Stomach (tissue), 9 donors: Measurements from ENCODE around the gene CSF2RB. TPM values are rescaled to one million over a fixed set of nuclear protein-coding genes. Genes with fewer than 3 reads are reported as not detected.

ENCODE experiments used
- DNase-seq, 2 donors: peaks; one replicate each; pipeline versions ENCODE4 v3.0.0 to v3.0.0-alpha.2; 2013 to 2019
- H3K27ac ChIP-seq, 5 donors: fragments of 200-600 bp in 4 of 5; sonication (generic) in 4 of 5; one replicate each; pipeline ENCODE4 v1.5.1; 2013 to 2019; ENCODE audit warnings: mild to moderate bottlenecking in 1 of 5, moderate library complexity in 1 of 5
- H3K27me3 ChIP-seq, 3 donors: fragments of 200-600 bp; sonication (generic); one replicate each; pipeline ENCODE4 v1.5.1; 2017 to 2019; ENCODE audit warnings: mixed run types in 1 of 3
- H3K36me3 ChIP-seq, 4 donors: fragments of 200-600 bp; sonication (generic); 1 replicate in 3 of 4; 2 replicates in 1 of 4; pipeline ENCODE4 v1.5.1; 2016 to 2019
- H3K4me1 ChIP-seq, 4 donors: fragments of 200-600 bp; sonication (generic); one replicate each; pipeline ENCODE4 v1.5.1; 2016 to 2019
- H3K4me3 ChIP-seq, 4 donors: fragments of 200-600 bp; sonication (generic) in 3 of 4; one replicate each; pipeline ENCODE4 v1.5.1; 2016 to 2019; ENCODE audit warnings: mild to moderate bottlenecking in 1 of 4
- H3K9me3 ChIP-seq, 4 donors: fragments of 200-600 bp; sonication (generic); one replicate each; pipeline ENCODE4 v1.5.1; 2016 to 2019
- EP300 ChIP-seq: sonication (generic); formaldehyde crosslinking; IDR thresholded peaks from one replicate; pipeline ENCODE4 v1.6.1; 2017; ENCODE audit warnings: antibody characterized with exemption
- POLR2A ChIP-seq, 4 donors: fragments of 450-650 bp; IDR thresholded peaks; one replicate each; pipeline ENCODE4 v1.6.1; 2016; ENCODE audit warnings: antibody characterized with exemption in 4 of 4, control low read depth in 2 of 4, mild to moderate bottlenecking in 1 of 4, moderate library complexity in 1 of 4
- POLR2AphosphoS5 ChIP-seq, 3 donors: sonication (generic); formaldehyde crosslinking; IDR thresholded peaks; one replicate each; pipeline ENCODE4 v1.6.1; 2016; ENCODE audit warnings: antibody characterized with exemption in 3 of 3
- whole genome bisulfite sequencing, 5 donors: extraction: QIAGEN DNeasy Blood & Tissue Kit in 3 of 5; methylation state at CpG; one replicate each; pipeline versions ENCODE4 v1.1.5 to v1.1.7; 2013 to 2018; 5-methylcytosine and 5-hydroxymethylcytosine counted together
- intact Hi-C: fragments of 100-400 bp; cut with DNase I; formaldehyde crosslinking; loops from one replicate; pipeline ENCODE4 v1.15.1; 2023; ENCODE audit warnings: low total_unique reads
- polyA plus RNA-seq, 3 donors: library from polyadenylated mRNA; stranded (reverse); fragments of 200-250 nt; gene quantifications; one replicate each; pipeline ENCODE4 v1.2.3, GENCODE V29; 2013
- total RNA-seq, 5 donors: library from RNA; depleted of rRNA; stranded (reverse); fragments of >200 nt; gene quantifications; one replicate each; pipeline versions ENCODE4 v1.1.0 to v1.2.3, GENCODE V29; 2014 to 2016
- TF ChIP-seq, protein P1 (sequence below), 7 experiments: fragments of 450-650 bp in 4 of 7; fragments of 200-600 bp in 3 of 7; sonication (generic) in 3 of 7; IDR thresholded peaks; one replicate each; pipeline ENCODE4 v1.5.1; 2016 to 2019; ENCODE audit warnings: antibody characterized with exemption in 7 of 7, control low read depth in 2 of 7, mild to moderate bottlenecking in 1 of 7
- donor health status: healthy with polysubstance abuse.
- donor health status: Bipolar disorder and iron deficiency.
- donor health status: healthy.

The CSF2RB gene
- total and polyA plus RNA-seq, 8 donors = 0.92 to 11.9 (median 1.9) TPM

DNA sequence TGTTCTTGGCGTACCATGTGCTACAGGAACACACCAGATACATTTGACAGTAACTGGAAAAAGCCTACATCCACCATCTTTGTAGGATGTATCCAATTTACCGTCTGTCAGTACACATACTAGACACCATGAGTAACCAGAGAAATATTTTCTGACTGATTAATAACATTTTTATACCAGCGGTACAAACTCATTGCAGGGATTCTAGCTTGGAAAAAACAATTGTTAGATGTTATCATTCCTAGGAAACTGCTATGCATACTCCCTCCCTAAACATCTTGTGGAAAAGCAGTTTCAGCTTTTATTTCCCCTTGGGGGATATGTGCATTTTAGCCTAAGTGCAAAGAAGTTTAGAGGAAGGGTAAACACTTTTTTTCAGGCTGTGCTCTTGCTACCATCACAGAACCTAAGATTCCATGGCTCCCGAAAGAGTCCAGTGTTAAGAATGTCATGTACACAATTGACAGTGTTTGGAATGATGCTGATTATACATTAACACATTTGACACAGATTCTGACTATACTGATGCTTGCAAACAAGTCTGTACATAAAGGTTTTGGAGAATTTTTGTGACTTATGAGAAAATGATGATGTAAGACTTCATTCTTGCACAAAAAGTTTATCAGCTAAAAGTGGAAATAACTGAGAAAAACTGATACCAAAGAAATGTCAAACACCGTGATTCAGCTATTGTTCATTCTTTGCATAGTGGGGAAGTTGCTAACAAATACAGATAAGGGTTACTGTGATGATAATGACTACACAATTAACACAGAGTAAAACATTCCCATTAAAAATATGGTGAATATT is 28.9 kb upstream of the CSF2RB start:
- peaks cover 0 to 18% (median 0%) of the 10 kb centered on the region in 3 donors for H3K27me3 ChIP-seq
- H3K9me3 ChIP-seq = peaks cover 6 to 27% (median 12%) of the 10 kb centered on the region in 4 donors
- no peak overlapping the region for H3K27ac ChIP-seq
- no peak overlapping the region for H3K4me3 ChIP-seq
- peaks cover 0 to 10% (median 0%) of the 10 kb centered on the region in 4 donors for H3K4me1 ChIP-seq
- 56 to 62% (median 58%) methylated on average over 5 of the region's 5 CpGs for WGBS, 5 donors
- TF ChIP-seq POLR2A (IDR thresholded peaks at IDR 0.05) (no peak), POLR2AphosphoS5 (IDR thresholded peaks at IDR 0.05) (no peak), EP300 (no peak)
- TF ChIP-seq, protein P1, sequence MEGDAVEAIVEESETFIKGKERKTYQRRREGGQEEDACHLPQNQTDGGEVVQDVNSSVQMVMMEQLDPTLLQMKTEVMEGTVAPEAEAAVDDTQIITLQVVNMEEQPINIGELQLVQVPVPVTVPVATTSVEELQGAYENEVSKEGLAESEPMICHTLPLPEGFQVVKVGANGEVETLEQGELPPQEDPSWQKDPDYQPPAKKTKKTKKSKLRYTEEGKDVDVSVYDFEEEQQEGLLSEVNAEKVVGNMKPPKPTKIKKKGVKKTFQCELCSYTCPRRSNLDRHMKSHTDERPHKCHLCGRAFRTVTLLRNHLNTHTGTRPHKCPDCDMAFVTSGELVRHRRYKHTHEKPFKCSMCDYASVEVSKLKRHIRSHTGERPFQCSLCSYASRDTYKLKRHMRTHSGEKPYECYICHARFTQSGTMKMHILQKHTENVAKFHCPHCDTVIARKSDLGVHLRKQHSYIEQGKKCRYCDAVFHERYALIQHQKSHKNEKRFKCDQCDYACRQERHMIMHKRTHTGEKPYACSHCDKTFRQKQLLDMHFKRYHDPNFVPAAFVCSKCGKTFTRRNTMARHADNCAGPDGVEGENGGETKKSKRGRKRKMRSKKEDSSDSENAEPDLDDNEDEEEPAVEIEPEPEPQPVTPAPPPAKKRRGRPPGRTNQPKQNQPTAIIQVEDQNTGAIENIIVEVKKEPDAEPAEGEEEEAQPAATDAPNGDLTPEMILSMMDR (IDR thresholded peaks at IDR 0.05) = no peak
- no peak for DNase-seq
- intact Hi-C loops = no loop called here
- H3K36me3 ChIP-seq = no peaks in the 10 kb centered on the region

DNA sequence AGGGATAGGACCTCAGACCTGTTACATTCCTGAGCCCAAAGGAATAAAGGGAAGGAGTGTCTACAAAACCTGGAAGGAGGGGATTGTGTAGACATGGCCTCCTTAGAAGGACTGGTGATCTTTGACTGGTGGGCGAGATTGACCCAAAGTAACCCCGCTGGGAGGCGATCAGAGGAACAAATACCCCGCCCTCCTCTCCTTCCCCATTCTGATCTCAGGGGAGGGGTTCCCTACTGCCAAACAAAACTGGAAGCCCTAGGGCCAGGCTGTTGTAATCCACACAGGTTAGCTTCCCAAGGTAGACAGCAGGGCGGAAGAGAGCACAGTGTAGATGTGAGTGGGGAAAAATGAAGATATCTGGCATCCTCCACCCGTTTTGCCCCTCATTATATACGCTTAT is 28.0 kb upstream of the CSF2RB start:
- H3K4me1 ChIP-seq = peaks cover 0 to 10% (median 0%) of the 10 kb centered on the region in 4 donors
- no peak overlapping the region for H3K27ac ChIP-seq
- no peaks in the 10 kb centered on the region for H3K36me3 ChIP-seq
- TF ChIP-seq POLR2A (IDR thresholded peaks at IDR 0.05) (no peak), POLR2AphosphoS5 (IDR thresholded peaks at IDR 0.05) (no peak), EP300 (no peak)
- TF ChIP-seq, protein P1 (IDR thresholded peaks at IDR 0.05) = no peak
- no peak for DNase-seq
- H3K4me3 ChIP-seq = no peak overlapping the region
- peaks cover 0 to 18% (median 0%) of the 10 kb centered on the region in 3 donors for H3K27me3 ChIP-seq
- H3K9me3 ChIP-seq = peaks cover 6 to 24% (median 12%) of the 10 kb centered on the region in 4 donors
- 44 to 62% (median 52%) methylated on average over 7 of the region's 7 CpGs for WGBS, 5 donors
- intact Hi-C loops = no loop called here

DNA sequence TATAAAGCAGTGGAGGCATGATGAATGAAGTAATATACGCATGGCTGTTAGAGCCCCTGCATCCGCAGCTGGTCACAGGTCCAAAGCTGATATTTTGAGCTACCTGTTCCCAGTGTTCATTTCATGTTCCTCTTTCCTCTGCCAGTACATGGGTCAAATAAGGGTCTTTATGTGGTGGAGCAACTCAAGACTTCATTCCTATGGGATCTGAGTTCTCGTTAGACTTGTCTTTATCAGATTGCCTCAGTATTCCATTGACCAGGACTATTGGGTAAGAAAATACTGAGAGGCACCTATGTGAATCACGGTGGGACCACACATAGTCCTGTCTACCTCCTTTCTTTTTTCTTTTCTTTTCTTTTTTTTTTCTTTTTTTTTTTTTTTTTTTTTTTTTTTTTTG is 27.4 kb upstream of the CSF2RB start:
- H3K9me3 ChIP-seq = peaks cover 3 to 18% (median 11%) of the 10 kb centered on the region in 4 donors
- DNase-seq = no peak
- peaks cover 0 to 10% (median 0%) of the 10 kb centered on the region in 4 donors for H3K4me1 ChIP-seq
- no peak overlapping the region for H3K27ac ChIP-seq
- TF ChIP-seq, protein P1 (IDR thresholded peaks at IDR 0.05) = no peak
- TF ChIP-seq POLR2AphosphoS5 (IDR thresholded peaks at IDR 0.05) (no peak), EP300 (no peak)
- H3K27me3 ChIP-seq = peaks cover 0 to 18% (median 0%) of the 10 kb centered on the region in 3 donors
- no peaks in the 10 kb centered on the region for H3K36me3 ChIP-seq
- H3K4me3 ChIP-seq = no peak overlapping the region
- 85 to 92% (median 87%) methylated on average over 4 of the region's 4 CpGs for WGBS, 5 donors
- intact Hi-C loops = no loop called here

DNA sequence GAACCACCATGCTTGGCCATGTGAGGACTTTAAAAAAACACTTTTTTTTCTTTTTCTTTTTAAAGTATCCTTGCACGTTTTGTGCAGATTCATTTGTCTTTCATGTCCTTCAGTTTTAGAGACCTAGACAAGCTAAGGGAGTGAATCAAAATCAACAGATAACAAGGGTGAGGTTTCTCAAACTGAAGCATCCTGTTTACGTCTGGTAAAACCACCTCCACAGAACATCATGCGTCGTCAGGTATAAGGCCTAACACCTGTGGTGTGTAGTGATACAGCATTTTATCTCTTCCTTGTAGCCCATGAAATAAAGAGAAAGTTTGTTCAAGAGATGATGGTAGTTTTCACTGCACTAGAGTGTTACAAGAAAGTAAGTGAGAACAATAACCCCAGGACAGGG is 26.3 kb upstream of the CSF2RB start:
- Histone ChIP-seq H3K4me3 (no peak overlapping the region), H3K27ac (no peak overlapping the region), H3K27me3 (peaks cover 0 to 18% (median 0%) of the 10 kb centered on the region in 3 donors), H3K36me3 (no peaks in the 10 kb centered on the region), H3K4me1 (peaks cover 0 to 10% (median 0%) of the 10 kb centered on the region in 4 donors), H3K9me3 (peaks cover 0 to 7% (median 3%) of the 10 kb centered on the region in 4 donors)
- intact Hi-C loops = no loop called here
- TF ChIP-seq EP300 (no peak), POLR2AphosphoS5 (IDR thresholded peaks at IDR 0.05) (no peak), POLR2A (IDR thresholded peaks at IDR 0.05) (no peak)
- TF ChIP-seq, protein P1 (IDR thresholded peaks at IDR 0.05) = no peak
- DNase-seq = no peak
- WGBS, 5 donors = 65 to 81% (median 77%) methylated on average over 4 of the region's 4 CpGs
